Measurements from ENCODE around the gene RBMS3.
"Not testable (repeated sequence)": the region's sequence is repeated elsewhere in the genome, so short reads cannot be mapped to it uniquely, and the experiment has no call there.

The RBMS3 gene

GRCh38 chr3:29481969-29482767 lies 201.3 kb downstream of the RBMS3 start:
- DNase-seq (ENCODE audit: low spot score) = no peak

GRCh38 chr3:29484633-29485032 lies 203.8 kb downstream of the RBMS3 start:
- no peak for DNase-seq (ENCODE audit: low spot score)

- DNase-seq (ENCODE audit: low spot score) = no peak
These were observed 205.2 kb downstream of the RBMS3 start for GRCh38 chr3:29486096-29486495.

GRCh38 chr3:29486917-29487316 lies 206.0 kb downstream of the RBMS3 start:
- DNase-seq (ENCODE audit: low spot score) = no peak

- no peak for DNase-seq (ENCODE audit: low spot score)
These were observed 208.1 kb downstream of the RBMS3 start for GRCh38 chr3:29488922-29489321.

- DNase-seq (ENCODE audit: low spot score) = no peak
These were observed 212.2 kb downstream of the RBMS3 start for GRCh38 chr3:29493109-29493508.

GRCh38 chr3:29494305-29495036 lies 213.6 kb downstream of the RBMS3 start:
- DNase-seq (ENCODE audit: low spot score) = no peak

GRCh38 chr3:29497282-29497681 lies 216.4 kb downstream of the RBMS3 start:
- DNase-seq (ENCODE audit: low spot score) = no peak

GRCh38 chr3:29502771-29503170 lies 221.9 kb downstream of the RBMS3 start:
- DNase-seq (ENCODE audit: low spot score) = no peak

GRCh38 chr3:29503314-29503713 lies 222.4 kb downstream of the RBMS3 start:
- no peak for DNase-seq (ENCODE audit: low spot score)

- DNase-seq (ENCODE audit: low spot score) = no peak
These were observed 223.1 kb downstream of the RBMS3 start for GRCh38 chr3:29503958-29504357.

GRCh38 chr3:29506502-29506901 lies 225.6 kb downstream of the RBMS3 start:
- DNase-seq (ENCODE audit: low spot score) = no peak

GRCh38 chr3:29511701-29512100 lies 230.8 kb downstream of the RBMS3 start:
- no peak for DNase-seq (ENCODE audit: low spot score)

GRCh38 chr3:29512641-29513040 lies 231.8 kb downstream of the RBMS3 start:
- no peak for DNase-seq (ENCODE audit: low spot score)

GRCh38 chr3:29513236-29513635 lies 232.4 kb downstream of the RBMS3 start:
- DNase-seq (ENCODE audit: low spot score) = no peak

- DNase-seq (ENCODE audit: low spot score) = no peak
These were observed 233.3 kb downstream of the RBMS3 start for GRCh38 chr3:29514170-29514569.

GRCh38 chr3:29514912-29515311 lies 234.0 kb downstream of the RBMS3 start:
- DNase-seq (ENCODE audit: low spot score) = no peak

GRCh38 chr3:29515451-29515850 lies 234.6 kb downstream of the RBMS3 start:
- DNase-seq (ENCODE audit: low spot score) = no peak

GRCh38 chr3:29516164-29516563 lies 235.3 kb downstream of the RBMS3 start:
- no peak for DNase-seq (ENCODE audit: low spot score)

GRCh38 chr3:29520764-29521163 lies 239.9 kb downstream of the RBMS3 start:
- no peak for DNase-seq (ENCODE audit: low spot score)

GRCh38 chr3:29521293-29521692 lies 240.4 kb downstream of the RBMS3 start:
- DNase-seq (ENCODE audit: low spot score) = no peak

GRCh38 chr3:29521751-29522150 lies 240.9 kb downstream of the RBMS3 start:
- DNase-seq (ENCODE audit: low spot score) = no peak

GRCh38 chr3:29524433-29524832 lies 243.6 kb downstream of the RBMS3 start:
- not testable (repeated sequence) for DNase-seq (ENCODE audit: low spot score)

Data from D341Med (cell line).